ENCODE data around the gene DENND4C. TPM values are rescaled to one million over a fixed set of nuclear protein-coding genes. Genes with fewer than 3 reads are reported as not detected.
"Not testable (repeated sequence)": the region's sequence is repeated elsewhere in the genome, so short reads cannot be mapped to it uniquely, and the experiment has no call there.

The DENND4C gene
- total RNA-seq, 2 experiments from 2014 or later = 28.8 to 38.6 TPM

- no peak for ATAC-seq
- Mint-ChIP-seq H3K27me3 (no peaks in the 10 kb centered on the region), H3K27ac (no peak overlapping the region), H3K4me3 (no peak overlapping the region), H3K9me3 (ENCODE audit: low read depth) (no peaks in the 10 kb centered on the region), H3K36me3 (peaks cover 2% of the 10 kb centered on the region), H3K4me1 (peaks cover 19% of the 10 kb centered on the region)
- DNase-seq = no peak
- CTCF ChIA-PET = interaction anchor here (0.6 to 1.8 kb wide), 13 partner anchors 9 to 232 kb away, joined by 3 to 7 read pairs (median 3); partner anchors contain the start of gene RRAGA
Observed at GRCh38 chr9:19231904-19232822, 1.7 kb downstream of the DENND4C start.

GRCh38 chr9:19232823-19233194, 2.3 kb downstream of the DENND4C start:
- no peak for ATAC-seq
- no peaks in the 10 kb centered on the region for H3K9me3 Mint-ChIP-seq (ENCODE audit: low read depth)
- CTCF ChIA-PET = interaction anchor here (0.7 to 1.7 kb wide), 9 partner anchors 8 to 232 kb away, joined by 3 to 7 read pairs (median 3); partner anchors contain the start of gene RRAGA
- DNase-seq = no peak
- no peaks in the 10 kb centered on the region for H3K27me3 Mint-ChIP-seq
- H3K27ac Mint-ChIP-seq = no peak overlapping the region
- H3K36me3 Mint-ChIP-seq = peaks cover 2% of the 10 kb centered on the region
- no peak overlapping the region for H3K4me3 Mint-ChIP-seq
- peaks cover 21% of the 10 kb centered on the region for H3K4me1 Mint-ChIP-seq

DNA sequence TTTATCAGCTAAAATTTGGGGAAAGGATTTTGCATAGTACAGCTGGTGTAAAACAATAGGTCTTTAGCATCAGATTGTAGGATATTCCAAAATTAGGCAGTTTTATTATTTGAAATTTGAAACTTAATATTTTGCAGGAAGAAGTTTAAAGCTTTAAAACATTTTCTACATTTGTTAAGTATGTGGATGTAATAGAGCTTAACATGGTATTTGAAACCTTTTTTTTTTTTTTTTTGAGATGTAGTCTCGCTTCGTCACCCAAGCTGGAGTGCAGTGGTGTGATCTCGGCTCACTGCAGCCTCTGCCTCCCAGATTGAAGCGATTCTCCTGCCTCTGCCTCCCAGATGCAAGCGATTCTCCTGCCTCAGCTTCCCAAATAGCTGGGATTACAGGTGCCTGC, 2.9 kb downstream of the DENND4C start:
- ATAC-seq (no peak), DNase-seq (no peak)
- H3K4me3 Mint-ChIP-seq = no peak overlapping the region
- CTCF ChIA-PET = interaction anchor here (1.0 to 1.7 kb wide), 8 partner anchors 45 to 231 kb away, joined by 3 to 7 read pairs (median 3); partner anchors contain the start of gene RRAGA
- no peaks in the 10 kb centered on the region for H3K9me3 Mint-ChIP-seq (ENCODE audit: low read depth)
- no peak overlapping the region for H3K27ac Mint-ChIP-seq
- H3K36me3 Mint-ChIP-seq = peaks cover 2% of the 10 kb centered on the region
- H3K27me3 Mint-ChIP-seq = no peaks in the 10 kb centered on the region
- H3K4me1 Mint-ChIP-seq = peaks cover 21% of the 10 kb centered on the region

- no peak for DNase-seq
- Mint-ChIP-seq H3K4me3 (no peak overlapping the region), H3K4me1 (peaks cover 9% of the 10 kb centered on the region), H3K9me3 (ENCODE audit: low read depth) (no peaks in the 10 kb centered on the region), H3K27ac (no peak overlapping the region), H3K27me3 (no peaks in the 10 kb centered on the region), H3K36me3 (peaks cover 21% of the 10 kb centered on the region)
- no peak for ATAC-seq
- CTCF ChIA-PET = no interaction called here
Observed at GRCh38 chr9:19239955-19240354, 9.5 kb downstream of the DENND4C start.

- no peak for ATAC-seq
- CTCF ChIA-PET = interaction anchor here (0.6 to 1.0 kb wide), 3 partner anchors 9 to 41 kb away, joined by 3 read pairs; partner anchors contain the start of gene DENND4C
- H3K27me3 Mint-ChIP-seq = no peaks in the 10 kb centered on the region
- H3K36me3 Mint-ChIP-seq = peaks cover 26% of the 10 kb centered on the region
- no peaks in the 10 kb centered on the region for H3K9me3 Mint-ChIP-seq (ENCODE audit: low read depth)
- DNase-seq = no peak
- no peak overlapping the region for H3K4me3 Mint-ChIP-seq
- peaks cover 7% of the 10 kb centered on the region for H3K4me1 Mint-ChIP-seq
- H3K27ac Mint-ChIP-seq = no peak overlapping the region
Observed at GRCh38 chr9:19241728-19242127, 11.2 kb downstream of the DENND4C start.

- no peak overlapping the region for H3K27ac Mint-ChIP-seq
- H3K4me1 Mint-ChIP-seq = peaks cover 3% of the 10 kb centered on the region
- no peak overlapping the region for H3K4me3 Mint-ChIP-seq
- CTCF ChIA-PET = no interaction called here
- DNase-seq = no peak
- H3K36me3 Mint-ChIP-seq = peaks cover 26% of the 10 kb centered on the region
- H3K27me3 Mint-ChIP-seq = no peaks in the 10 kb centered on the region
- H3K9me3 Mint-ChIP-seq (ENCODE audit: low read depth) = no peaks in the 10 kb centered on the region
- ATAC-seq = no peak
Observed at GRCh38 chr9:19243366-19244033, 13.0 kb downstream of the DENND4C start.

DNA sequence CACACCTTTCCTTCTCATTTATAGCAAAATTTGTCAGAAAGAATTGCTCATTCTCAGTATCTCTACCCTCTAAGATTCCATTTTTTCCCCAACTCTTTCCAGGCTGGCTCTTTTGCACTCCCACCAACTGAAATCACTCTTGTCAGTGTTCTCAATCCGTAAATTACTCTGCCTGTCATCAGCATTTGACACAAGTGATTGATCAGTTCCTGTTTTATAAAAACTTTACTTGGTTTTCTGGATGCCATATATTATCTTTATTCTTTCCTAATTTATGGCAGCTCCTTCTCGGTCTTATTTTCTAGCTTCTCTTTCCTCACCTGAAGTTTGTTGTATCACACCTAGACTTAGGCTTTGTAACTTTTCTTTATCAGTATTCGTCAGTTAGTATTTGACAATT, 16.4 kb downstream of the DENND4C start:
- no peak for DNase-seq
- Mint-ChIP-seq H3K27ac (no peak overlapping the region), H3K4me1 (peaks cover 23% of the 10 kb centered on the region), H3K36me3 (peaks cover 14% of the 10 kb centered on the region), H3K27me3 (no peaks in the 10 kb centered on the region), H3K9me3 (ENCODE audit: low read depth) (no peaks in the 10 kb centered on the region), H3K4me3 (no peak overlapping the region)
- no peak for ATAC-seq
- CTCF ChIA-PET = interaction anchor here (0.8 kb wide), 1 partner anchor 15 kb away, joined by 3 read pairs; no protein-coding TSS in a partner anchor

- CTCF ChIA-PET = interaction anchor here (0.8 kb wide), 1 partner anchor 15 kb away, joined by 3 read pairs; no protein-coding TSS in a partner anchor
- Mint-ChIP-seq H3K4me3 (no peak overlapping the region), H3K4me1 (peaks cover 24% of the 10 kb centered on the region), H3K36me3 (peaks cover 12% of the 10 kb centered on the region), H3K27me3 (no peaks in the 10 kb centered on the region), H3K9me3 (ENCODE audit: low read depth) (no peaks in the 10 kb centered on the region), H3K27ac (no peak overlapping the region)
- ATAC-seq (no peak), DNase-seq (no peak)
Observed at GRCh38 chr9:19247420-19247819, 16.9 kb downstream of the DENND4C start.

DNA sequence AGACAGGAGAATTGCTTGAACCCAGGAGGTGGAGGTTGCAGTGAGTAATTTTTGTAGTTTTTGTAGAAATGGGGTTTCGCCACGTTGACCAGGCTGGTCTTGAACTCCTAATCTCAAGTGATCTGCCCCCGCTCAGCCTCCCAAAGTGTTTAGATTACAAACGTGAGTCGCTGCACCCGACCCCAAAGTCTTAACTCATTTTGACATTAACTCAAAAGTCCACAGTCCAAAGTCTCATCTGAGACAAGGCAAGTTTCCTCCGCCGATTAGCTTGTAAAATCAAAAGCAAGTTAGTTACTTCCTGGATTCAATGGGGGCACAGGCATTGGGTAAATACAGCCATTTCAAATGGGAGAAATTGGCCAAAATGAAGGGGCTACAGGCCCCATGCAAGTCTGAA, 19.9 kb downstream of the DENND4C start:
- peaks cover 24% of the 10 kb centered on the region for H3K4me1 Mint-ChIP-seq
- CTCF ChIA-PET = interaction anchor here (0.8 kb wide), 1 partner anchor 20 kb away, joined by 3 read pairs; the partner anchor contains the start of gene DENND4C
- not testable (repeated sequence) for H3K36me3 Mint-ChIP-seq

GRCh38 chr9:19251203-19251602, 20.7 kb downstream of the DENND4C start:
- DNase-seq; CTCF ChIA-PET; ATAC-seq; H3K27ac Mint-ChIP-seq; H3K4me3 Mint-ChIP-seq; H3K9me3 Mint-ChIP-seq (ENCODE audit: low read depth); H3K36me3 Mint-ChIP-seq; H3K27me3 Mint-ChIP-seq: not testable (repeated sequence)
- H3K4me1 Mint-ChIP-seq = peaks cover 22% of the 10 kb centered on the region

More for the DNA sequence above, 19.9 kb downstream of the DENND4C start:
- H3K4me3 Mint-ChIP-seq; H3K9me3 Mint-ChIP-seq (ENCODE audit: low read depth); H3K27me3 Mint-ChIP-seq; H3K27ac Mint-ChIP-seq; ATAC-seq; DNase-seq: not testable (repeated sequence)

DNA sequence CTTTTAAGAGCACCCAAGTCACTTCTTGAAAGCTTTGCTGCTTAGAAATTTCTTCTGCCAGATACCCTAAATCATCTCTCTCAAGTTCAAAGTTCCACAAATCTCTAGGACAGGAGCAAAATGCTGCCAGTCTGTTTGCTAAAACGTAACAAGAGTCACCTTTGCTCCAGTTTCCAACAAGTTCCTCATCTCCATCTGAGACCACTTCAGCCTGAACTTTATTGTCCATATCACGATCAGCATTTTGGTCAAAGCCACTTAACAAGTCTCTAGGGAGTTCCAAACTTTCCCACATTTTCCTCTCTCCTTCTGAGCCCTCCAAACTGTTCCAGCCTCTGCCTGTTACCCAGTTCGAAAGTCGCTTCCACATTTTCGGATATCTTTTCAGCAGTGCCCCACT, 21.1 kb downstream of the DENND4C start:
- H3K27ac Mint-ChIP-seq; DNase-seq; ATAC-seq; H3K4me3 Mint-ChIP-seq; CTCF ChIA-PET; H3K36me3 Mint-ChIP-seq; H3K27me3 Mint-ChIP-seq; H3K9me3 Mint-ChIP-seq (ENCODE audit: low read depth): not testable (repeated sequence)
- H3K4me1 Mint-ChIP-seq = peaks cover 22% of the 10 kb centered on the region

DNA sequence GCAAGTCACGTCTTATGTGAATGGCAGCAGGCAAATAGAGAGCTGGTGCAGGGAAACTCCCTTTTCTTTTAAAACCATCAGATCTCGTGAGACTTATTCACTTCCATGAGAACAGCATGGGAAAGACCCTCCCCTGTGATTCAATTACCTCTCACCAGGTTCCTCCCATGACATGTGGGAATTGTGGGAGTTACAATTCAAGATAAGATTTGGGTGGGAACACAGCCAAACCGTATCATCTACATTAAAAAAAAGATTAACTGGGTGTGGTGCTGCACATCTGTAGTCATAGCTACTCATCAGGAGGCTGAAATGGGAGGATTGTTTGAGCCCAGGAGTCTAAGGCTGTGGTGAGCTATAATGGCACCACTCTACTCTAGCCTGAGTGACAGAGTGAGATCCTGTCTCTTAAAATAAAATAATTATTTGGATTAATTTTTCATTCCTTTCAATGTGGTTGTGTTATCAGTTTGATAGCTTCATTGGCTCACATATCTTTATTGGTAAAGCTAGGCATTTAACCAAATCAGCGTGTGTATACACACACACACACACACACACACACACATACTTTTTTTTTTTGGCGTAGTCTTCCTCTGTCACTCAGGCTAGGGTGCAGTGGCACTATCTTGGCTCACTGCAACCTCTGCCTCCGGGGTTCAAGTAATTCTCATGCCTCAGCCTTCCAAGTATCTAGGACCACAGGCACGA, 21.8 kb downstream of the DENND4C start:
- Mint-ChIP-seq H3K9me3 (ENCODE audit: low read depth) (no peaks in the 10 kb centered on the region), H3K4me1 (peaks cover 22% of the 10 kb centered on the region), H3K36me3 (peaks cover 5% of the 10 kb centered on the region), H3K27ac (no peak overlapping the region), H3K4me3 (no peak overlapping the region), H3K27me3 (no peaks in the 10 kb centered on the region)
- CTCF ChIA-PET = no interaction called here
- DNase-seq (no peak), ATAC-seq (no peak)

GRCh38 chr9:19252885-19253219, 22.4 kb downstream of the DENND4C start:
- no peak for ATAC-seq
- Mint-ChIP-seq H3K9me3 (ENCODE audit: low read depth) (no peaks in the 10 kb centered on the region), H3K27me3 (no peaks in the 10 kb centered on the region), H3K4me3 (no peak overlapping the region), H3K4me1 (peaks cover 22% of the 10 kb centered on the region), H3K27ac (no peak overlapping the region), H3K36me3 (peaks cover 5% of the 10 kb centered on the region)
- no peak for DNase-seq
- CTCF ChIA-PET = no interaction called here
